AG04450 (cell line): ENCODE results near the gene IL1RAPL2. TPM values are rescaled to one million over a fixed set of nuclear protein-coding genes. Genes with fewer than 3 reads are reported as not detected.

Experiments
- CTCF ChIA-PET: fragments of 300-600, 350-600 bp; formaldehyde crosslinking; extraction: SDS; loops from one replicate; lab custom pipeline; 2022; ENCODE audit warnings: antibody characterized with exemption, inconsistent platforms; lab: Charles Lee
- POLR2A ChIA-PET: fragments of 350-600 bp; formaldehyde crosslinking; extraction: SDS; loops from one replicate; lab custom pipeline; 2021; ENCODE audit warnings: antibody characterized with exemption, inconsistent platforms; lab: Yijun Ruan, JAX
- DNase-seq: peaks from one replicate; pipeline ENCODE4 v3.0.0-alpha.2; 2011; ENCODE audit warnings: low read depth, low spot score
- H3K27ac ChIP-seq: one replicate; pipeline ENCODE4 v1.5.1; 2012; ENCODE audit warnings: low read depth, low read length, control low read depth
- H3K27me3 ChIP-seq: one replicate; pipeline ENCODE4 v1.6.0; 2012; ENCODE audit warnings: low read length; ENCODE audit not compliant: control insufficient read depth, insufficient read depth
- H3K4me3 ChIP-seq: 2 replicates; pipeline ENCODE4 v1.5.1; 2011; ENCODE audit warnings: mild to moderate bottlenecking, low read depth, low read length, control low read depth
- H3K9me3 ChIP-seq: 2 replicates; pipeline ENCODE4 v1.5.1; 2012; ENCODE audit warnings: low read length; ENCODE audit not compliant: control insufficient read depth, insufficient read depth
- CTCF ChIP-seq: IDR thresholded peaks from 2 replicates; pipeline ENCODE4 v1.5.1; 2011; ENCODE audit warnings: low read depth, low read length, control low read depth, inconsistent platforms
- polyA plus RNA-seq: library from polyadenylated mRNA; depleted of rRNA; stranded (reverse); fragments of >200 nt; gene quantifications from 2 replicates; pipeline ENCODE4 v1.2.3, GENCODE V29; 2011

Gene IL1RAPL2
- polyA plus RNA-seq, 1 experiment: 0.71 TPM

GRCh38 chrX:104806346-104806745 lies 240.3 kb downstream of the IL1RAPL2 start:
- TF ChIP-seq CTCF: no peak
- ChIA-PET CTCF (no interaction called here), POLR2A (no interaction called here)
- H3K27me3 ChIP-seq: no peaks in the 10 kb centered on the region
- no peak overlapping the region for H3K4me3 ChIP-seq
- no peaks in the 10 kb centered on the region; the same call in 1 of the 2 replicates for H3K9me3 ChIP-seq
- no peak for DNase-seq
- no peak overlapping the region for H3K27ac ChIP-seq

- POLR2A ChIA-PET: no interaction called here
- no peak for DNase-seq
- CTCF ChIA-PET: no interaction called here
- no peak overlapping the region for H3K4me3 ChIP-seq
- no peaks in the 10 kb centered on the region for H3K27me3 ChIP-seq
- H3K9me3 ChIP-seq: no peaks in the 10 kb centered on the region
- no peak overlapping the region for H3K27ac ChIP-seq
- TF ChIP-seq CTCF: no peak
Measured at GRCh38 chrX:104833401-104833800, 267.4 kb downstream of the IL1RAPL2 start.

- no peaks in the 10 kb centered on the region for H3K27me3 ChIP-seq
- no peak for TF ChIP-seq CTCF
- ChIA-PET CTCF (no interaction called here), POLR2A (no interaction called here)
- no peak for DNase-seq
- H3K4me3 ChIP-seq: no peak overlapping the region
- peaks cover 4% of the 10 kb centered on the region; the same call in 1 of the 2 replicates for H3K9me3 ChIP-seq
- H3K27ac ChIP-seq: no peak overlapping the region
Measured at GRCh38 chrX:104842646-104843045, 276.6 kb downstream of the IL1RAPL2 start.

- DNase-seq: no peak
- TF ChIP-seq CTCF: no peak
- POLR2A ChIA-PET: no interaction called here
- Histone ChIP-seq H3K9me3 (no peaks in the 10 kb centered on the region), H3K4me3 (no peak overlapping the region), H3K27ac (no peak overlapping the region), H3K27me3 (no peaks in the 10 kb centered on the region)
- CTCF ChIA-PET: no interaction called here
Measured at GRCh38 chrX:104852241-104852640, 286.2 kb downstream of the IL1RAPL2 start.

- CTCF ChIA-PET: no interaction called here
- Histone ChIP-seq H3K9me3 (no peaks in the 10 kb centered on the region), H3K27ac (no peak overlapping the region), H3K27me3 (no peaks in the 10 kb centered on the region), H3K4me3 (no peak overlapping the region)
- POLR2A ChIA-PET: no interaction called here
- DNase-seq: no peak
- TF ChIP-seq CTCF: no peak
Measured at GRCh38 chrX:104854188-104854587, 288.2 kb downstream of the IL1RAPL2 start.
